Renal pelvis (tissue), 4 donors: ENCODE results near the gene MAPKAPK5. TPM values are rescaled to one million over a fixed set of nuclear protein-coding genes. Genes with fewer than 3 reads are reported as not detected.
"Not testable (repeated sequence)": the region's sequence is repeated elsewhere in the genome, so short reads cannot be mapped to it uniquely, and the experiment has no call there.

Experiments
- DNase-seq: peaks from one replicate; pipeline ENCODE4 v3.0.0-alpha.2; 2013
- polyA plus RNA-seq, 3 donors: library from polyadenylated mRNA; unstranded; fragments of 120-200 nt; gene quantifications; one replicate each; pipeline ENCODE4 v1.2.1, GENCODE V29; 2013; ENCODE audit not compliant: insufficient read length in 3 of 3

Gene MAPKAPK5
- polyA plus RNA-seq, 3 donors: 45.4 to 62.6 (median 50.7) TPM

GRCh38 chr12:111824312-111824711 is 17.7 kb upstream of the MAPKAPK5 start:
- DNase-seq: not testable (repeated sequence)

- DNase-seq: no peak
Measured at GRCh38 chr12:111825509-111825908, 16.5 kb upstream of the MAPKAPK5 start.

- no peak for DNase-seq
Measured at GRCh38 chr12:111826316-111826715, 15.7 kb upstream of the MAPKAPK5 start.

- DNase-seq: no peak
Measured at GRCh38 chr12:111826992-111827391, 15.0 kb upstream of the MAPKAPK5 start.

- DNase-seq: no peak
Measured at GRCh38 chr12:111827907-111828306, 14.1 kb upstream of the MAPKAPK5 start.

- no peak for DNase-seq
Measured at GRCh38 chr12:111828338-111828979, 13.6 kb upstream of the MAPKAPK5 start.

- not testable (repeated sequence) for DNase-seq
Measured at GRCh38 chr12:111829635-111830034, 12.4 kb upstream of the MAPKAPK5 start.

GRCh38 chr12:111834740-111835386 is 7.2 kb upstream of the MAPKAPK5 start:
- not testable (repeated sequence) for DNase-seq

GRCh38 chr12:111835531-111836181 is 6.4 kb upstream of the MAPKAPK5 start:
- DNase-seq: not testable (repeated sequence)

- DNase-seq: no peak
Measured at GRCh38 chr12:111838353-111838752, 3.7 kb upstream of the MAPKAPK5 start.

GRCh38 chr12:111840807-111841206 is 1.2 kb upstream of the MAPKAPK5 start:
- no peak for DNase-seq

GRCh38 chr12:111841236-111841749 is 735 bp upstream of the MAPKAPK5 start:
- DNase-seq: no peak

GRCh38 chr12:111842556-111843396 is 748 bp downstream of the MAPKAPK5 start:
- no peak for DNase-seq

- no peak for DNase-seq
Measured at GRCh38 chr12:111846016-111846415, 4.0 kb downstream of the MAPKAPK5 start.

- no peak for DNase-seq
Measured at GRCh38 chr12:111850526-111850925, 8.5 kb downstream of the MAPKAPK5 start.

GRCh38 chr12:111858186-111858585 is 16.2 kb downstream of the MAPKAPK5 start:
- DNase-seq: no peak

- DNase-seq: no peak
Measured at GRCh38 chr12:111858778-111859177, 16.8 kb downstream of the MAPKAPK5 start.

GRCh38 chr12:111864913-111865312 is 22.9 kb downstream of the MAPKAPK5 start:
- no peak for DNase-seq

- no peak for DNase-seq
Measured at GRCh38 chr12:111867531-111867930, 25.5 kb downstream of the MAPKAPK5 start.

- DNase-seq: no peak
Measured at GRCh38 chr12:111868676-111869588, 26.9 kb downstream of the MAPKAPK5 start.

- no peak for DNase-seq
Measured at GRCh38 chr12:111869671-111870070, 27.6 kb downstream of the MAPKAPK5 start.
